Stimulated activated naive CD8-positive, alpha-beta T cell treated with anti-CD3 and anti-CD28 coated beads, Interleukin-15, Interleukin-2, amounts not matched to agents 100 ng/mL and 50 ng/mL, for 24 hours (primary cell): Measurements from ENCODE around the gene ZNF365.
"Not testable (repeated sequence)": the region's sequence is repeated elsewhere in the genome, so short reads cannot be mapped to it uniquely, and the experiment has no call there.

ENCODE experiments used
- H3K27ac Mint-ChIP-seq: one replicate; pipeline ENCODE4 v1.8.0; 2021; ENCODE audit warnings: mild to moderate bottlenecking, mixed read lengths
- H3K27me3 Mint-ChIP-seq: one replicate; pipeline ENCODE4 v1.8.0; 2021; ENCODE audit warnings: mixed read lengths
- H3K36me3 Mint-ChIP-seq: one replicate; pipeline ENCODE4 v1.8.0; 2021; ENCODE audit warnings: low read depth, mixed read lengths
- H3K4me1 Mint-ChIP-seq: one replicate; pipeline ENCODE4 v1.8.0; 2021; ENCODE audit warnings: low read depth, mixed read lengths
- H3K4me3 Mint-ChIP-seq: one replicate; pipeline ENCODE4 v1.8.0; 2021; ENCODE audit warnings: mild to moderate bottlenecking, mixed read lengths
- H3K9me3 Mint-ChIP-seq: one replicate; pipeline ENCODE4 v1.8.0; 2021; ENCODE audit warnings: mixed read lengths

Gene ZNF365

DNA sequence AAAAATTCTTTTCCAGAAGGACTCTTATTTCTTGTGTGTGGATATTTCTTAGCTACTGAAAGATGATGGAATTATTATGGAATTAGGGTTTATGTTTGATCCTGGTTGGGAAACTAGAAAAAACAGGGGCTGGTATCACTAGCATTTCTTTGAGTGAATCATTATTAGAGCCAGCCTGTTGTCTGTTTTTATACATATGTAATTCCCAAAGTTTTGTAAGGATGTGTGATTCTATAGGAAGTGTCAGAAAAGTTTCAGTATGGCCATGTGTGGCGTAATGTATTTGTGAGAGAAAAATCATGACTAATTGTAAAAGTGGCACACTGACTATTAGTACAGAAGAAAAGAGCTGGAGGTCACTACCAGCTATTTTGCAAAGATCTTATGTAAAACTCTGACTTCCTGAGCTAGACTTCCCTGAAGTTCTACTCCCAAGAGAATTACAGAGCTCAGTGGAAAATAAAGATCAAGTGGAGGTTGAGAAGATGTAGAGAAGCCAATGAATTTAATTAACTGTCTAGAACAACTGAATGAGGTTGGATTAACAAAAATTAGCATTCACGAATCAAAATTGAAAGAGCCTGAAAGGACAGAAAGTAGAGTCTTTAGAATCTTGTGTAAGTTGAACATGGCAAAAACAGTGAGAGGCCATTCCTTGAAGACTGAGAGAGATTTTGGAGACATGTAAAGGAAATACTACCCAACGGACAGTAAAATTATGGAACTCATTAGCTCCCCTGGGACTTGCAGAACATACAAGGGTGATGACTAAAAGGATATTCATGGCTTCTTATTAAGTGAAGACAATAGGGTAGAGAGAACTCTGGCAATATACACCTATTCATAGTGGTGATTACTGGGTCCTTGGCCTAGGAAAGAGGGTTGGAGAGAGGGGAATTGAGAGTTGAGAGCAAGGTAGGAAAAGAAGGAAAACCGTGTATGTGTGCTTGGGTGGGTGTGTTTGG, 12.5 kb downstream of the ZNF365 start:
- Mint-ChIP-seq H3K27me3 (peaks cover 45% of the 10 kb centered on the region), H3K36me3 (peaks cover 4% of the 10 kb centered on the region), H3K27ac (no peak overlapping the region), H3K4me3 (no peak overlapping the region), H3K9me3 (peaks cover 9% of the 10 kb centered on the region), H3K4me1 (peaks cover 31% of the 10 kb centered on the region)

DNA sequence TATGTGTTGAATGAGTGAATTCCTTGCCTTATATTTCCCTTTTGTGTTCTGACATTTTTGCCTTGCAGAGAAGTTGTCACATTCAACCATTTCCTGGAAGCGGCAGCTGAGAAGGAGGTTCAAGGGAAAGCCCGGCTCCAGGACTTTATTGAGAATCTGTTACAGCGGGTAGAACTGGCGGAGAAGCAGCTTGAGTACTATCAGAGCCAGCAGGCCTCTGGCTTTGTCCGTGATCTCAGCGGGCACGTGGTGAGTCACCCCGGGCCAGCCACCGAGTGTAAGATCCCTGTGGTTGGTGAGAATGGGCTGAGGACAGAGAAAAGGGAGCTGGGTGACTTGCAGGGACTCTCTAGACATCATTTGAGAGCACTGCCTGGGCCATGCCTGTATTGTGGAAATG, 14.2 kb downstream of the ZNF365 start:
- Mint-ChIP-seq H3K4me3 (no peak overlapping the region), H3K36me3 (peaks cover under 1% of the 10 kb centered on the region), H3K9me3 (peaks cover 4% of the 10 kb centered on the region), H3K4me1 (peaks cover 24% of the 10 kb centered on the region), H3K27me3 (peaks cover 37% of the 10 kb centered on the region), H3K27ac (no peak overlapping the region)

DNA sequence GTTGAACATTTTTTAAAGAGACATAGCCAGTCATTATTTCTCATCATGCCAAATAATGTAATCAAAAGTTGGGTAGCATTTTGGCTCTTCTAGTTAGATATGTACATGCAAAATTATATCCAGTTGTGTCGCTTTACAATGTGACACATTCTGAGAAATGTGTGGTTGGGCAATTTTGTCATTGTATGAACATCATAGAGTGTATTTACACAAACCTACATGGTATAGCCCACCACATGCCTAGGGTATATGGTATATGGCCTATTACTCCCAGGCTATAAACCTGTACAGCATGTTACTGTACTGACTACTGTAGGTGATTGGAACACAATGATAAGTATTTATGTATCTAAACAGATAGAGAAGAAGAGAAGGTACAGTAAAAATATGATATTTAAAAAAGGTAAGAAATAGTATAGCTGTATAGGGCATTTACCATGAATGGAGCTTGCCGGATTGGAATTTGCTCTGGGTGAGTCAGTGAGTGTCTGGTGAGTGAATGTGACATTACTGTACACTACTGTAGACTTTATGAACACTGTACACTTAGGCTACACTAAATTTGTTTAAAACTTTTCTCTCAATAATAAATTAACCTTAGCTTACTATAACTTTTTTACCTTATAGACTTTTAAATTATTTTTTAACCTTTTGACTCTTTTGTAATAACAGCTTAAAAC, 16.5 kb downstream of the ZNF365 start:
- Mint-ChIP-seq H3K4me1 (peaks cover 7% of the 10 kb centered on the region), H3K27me3 (peaks cover 39% of the 10 kb centered on the region), H3K4me3 (no peak overlapping the region), H3K27ac (no peak overlapping the region), H3K9me3 (peaks cover 4% of the 10 kb centered on the region), H3K36me3 (no peaks in the 10 kb centered on the region)

DNA sequence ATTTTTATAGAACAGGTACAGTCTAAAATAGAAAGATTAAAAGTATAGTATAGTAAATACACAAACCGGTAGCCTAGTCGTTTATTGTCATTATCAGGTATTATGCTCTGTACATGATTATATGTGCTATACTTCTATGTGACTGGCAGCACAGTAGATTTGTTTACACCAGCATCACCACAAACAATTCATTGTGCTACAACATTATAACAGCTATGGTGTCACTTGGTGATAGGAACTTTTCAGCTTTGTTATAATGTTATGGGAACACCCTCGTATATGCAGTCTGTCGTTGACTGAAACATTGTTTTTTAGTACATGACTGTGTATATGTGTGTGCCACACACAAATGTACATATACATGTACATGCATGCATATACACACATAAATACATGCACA, 19.1 kb downstream of the ZNF365 start:
- no peaks in the 10 kb centered on the region for H3K9me3 Mint-ChIP-seq

DNA sequence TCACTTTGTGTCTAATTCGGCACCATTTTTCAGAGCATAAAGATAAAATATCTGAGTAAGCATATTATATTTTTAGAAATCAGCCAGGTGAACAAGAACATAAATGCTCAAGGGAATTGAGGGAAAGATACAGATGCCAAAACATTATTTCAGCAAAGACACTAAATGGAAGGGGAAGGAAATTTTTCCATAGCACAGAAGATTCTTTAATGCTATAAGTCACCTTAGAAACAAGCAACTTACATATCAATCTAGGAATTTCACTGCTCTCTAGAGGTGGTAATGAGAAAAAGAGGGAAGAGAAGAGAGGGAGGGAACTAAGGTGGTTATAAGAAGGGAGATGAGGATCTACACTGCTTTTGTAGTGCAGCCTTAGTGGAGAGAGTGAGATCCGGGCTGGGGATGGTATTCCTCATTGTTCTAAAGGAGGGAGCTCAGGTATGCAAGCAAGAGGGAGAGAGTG, 20.4 kb downstream of the ZNF365 start:
- no peaks in the 10 kb centered on the region for H3K9me3 Mint-ChIP-seq
- no peak overlapping the region for H3K27ac Mint-ChIP-seq
- H3K27me3 Mint-ChIP-seq = peaks cover 28% of the 10 kb centered on the region
- no peaks in the 10 kb centered on the region for H3K4me1 Mint-ChIP-seq
- no peak overlapping the region for H3K4me3 Mint-ChIP-seq
- no peaks in the 10 kb centered on the region for H3K36me3 Mint-ChIP-seq

More for the DNA sequence above, 19.1 kb downstream of the ZNF365 start:
- Mint-ChIP-seq H3K4me3 (no peak overlapping the region), H3K4me1 (no peaks in the 10 kb centered on the region), H3K36me3 (no peaks in the 10 kb centered on the region), H3K27me3 (peaks cover 30% of the 10 kb centered on the region), H3K27ac (no peak overlapping the region)

DNA sequence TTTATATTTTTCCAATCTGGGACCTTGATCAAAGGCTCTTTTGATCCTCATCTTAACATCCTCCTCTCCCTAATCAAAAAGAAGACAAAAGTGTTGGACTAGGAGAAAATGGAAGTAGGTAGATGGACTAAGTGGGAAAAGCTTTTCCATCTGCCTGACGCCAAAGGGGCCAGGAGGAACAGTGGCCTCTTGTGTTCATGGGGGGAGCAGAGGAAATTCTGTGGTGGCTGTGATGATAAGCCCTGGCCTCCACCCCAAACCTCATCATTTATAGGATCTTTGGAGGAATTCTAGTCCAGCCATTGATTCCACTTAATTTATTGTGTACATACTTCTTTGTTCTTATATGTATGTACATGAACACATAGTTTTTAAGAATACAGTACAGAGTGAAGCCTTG, 21.7 kb downstream of the ZNF365 start:
- H3K27ac Mint-ChIP-seq = no peak overlapping the region
- H3K36me3 Mint-ChIP-seq = no peaks in the 10 kb centered on the region
- H3K27me3 Mint-ChIP-seq = peaks cover 28% of the 10 kb centered on the region
- H3K4me1 Mint-ChIP-seq = no peaks in the 10 kb centered on the region
- no peaks in the 10 kb centered on the region for H3K9me3 Mint-ChIP-seq
- no peak overlapping the region for H3K4me3 Mint-ChIP-seq

- H3K4me1 Mint-ChIP-seq = no peaks in the 10 kb centered on the region
- H3K27ac Mint-ChIP-seq = no peak overlapping the region
- H3K9me3 Mint-ChIP-seq = no peaks in the 10 kb centered on the region
- no peak overlapping the region for H3K4me3 Mint-ChIP-seq
- no peaks in the 10 kb centered on the region for H3K36me3 Mint-ChIP-seq
- peaks cover 24% of the 10 kb centered on the region for H3K27me3 Mint-ChIP-seq
Measured at GRCh38 chr10:62396864-62397263, 22.7 kb downstream of the ZNF365 start.

DNA sequence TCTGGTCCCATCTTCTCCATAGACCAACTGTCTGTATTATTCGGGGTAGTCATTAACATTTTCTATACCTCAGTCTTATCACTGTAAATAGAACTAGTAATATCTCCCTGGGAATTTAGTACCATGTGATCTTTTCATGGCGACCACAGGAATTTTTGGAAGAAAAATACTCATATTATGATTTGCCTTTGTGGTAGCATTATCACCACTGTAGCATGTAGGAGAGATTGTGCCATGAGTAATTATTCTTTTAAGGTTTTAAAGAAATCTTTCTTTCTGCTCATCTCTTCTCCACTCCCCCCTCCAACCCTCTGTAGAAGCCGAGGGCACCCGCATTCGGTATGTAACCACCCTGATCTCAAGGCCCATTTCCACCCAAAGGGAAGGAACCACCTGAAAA, 25.0 kb downstream of the ZNF365 start:
- H3K4me1 Mint-ChIP-seq = no peaks in the 10 kb centered on the region
- H3K9me3 Mint-ChIP-seq = no peaks in the 10 kb centered on the region
- H3K4me3 Mint-ChIP-seq = no peak overlapping the region
- H3K27ac Mint-ChIP-seq = no peak overlapping the region
- peaks cover 35% of the 10 kb centered on the region for H3K27me3 Mint-ChIP-seq
- no peaks in the 10 kb centered on the region for H3K36me3 Mint-ChIP-seq

DNA sequence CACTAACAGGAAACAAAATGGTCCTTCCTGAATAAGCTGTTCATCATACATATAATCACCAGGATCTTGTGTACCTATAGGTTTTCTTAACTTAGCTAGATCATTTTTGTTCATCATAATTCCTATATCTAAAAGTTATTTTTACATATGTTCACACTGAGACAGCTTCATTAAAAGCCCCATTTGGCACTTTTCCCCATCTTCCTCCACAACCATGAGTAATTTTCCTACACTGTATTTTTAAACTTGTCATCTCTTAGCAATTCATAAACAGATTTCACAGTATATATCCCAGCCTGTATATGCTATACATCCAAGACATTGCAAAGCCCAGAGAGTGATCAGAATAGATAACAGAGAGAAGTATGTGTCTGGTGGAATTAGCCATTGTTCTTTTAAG, 28.3 kb downstream of the ZNF365 start:
- Mint-ChIP-seq H3K9me3 (peaks cover 4% of the 10 kb centered on the region), H3K27me3 (peaks cover 26% of the 10 kb centered on the region), H3K4me3 (no peak overlapping the region), H3K36me3 (no peaks in the 10 kb centered on the region), H3K27ac (no peak overlapping the region), H3K4me1 (no peaks in the 10 kb centered on the region)

DNA sequence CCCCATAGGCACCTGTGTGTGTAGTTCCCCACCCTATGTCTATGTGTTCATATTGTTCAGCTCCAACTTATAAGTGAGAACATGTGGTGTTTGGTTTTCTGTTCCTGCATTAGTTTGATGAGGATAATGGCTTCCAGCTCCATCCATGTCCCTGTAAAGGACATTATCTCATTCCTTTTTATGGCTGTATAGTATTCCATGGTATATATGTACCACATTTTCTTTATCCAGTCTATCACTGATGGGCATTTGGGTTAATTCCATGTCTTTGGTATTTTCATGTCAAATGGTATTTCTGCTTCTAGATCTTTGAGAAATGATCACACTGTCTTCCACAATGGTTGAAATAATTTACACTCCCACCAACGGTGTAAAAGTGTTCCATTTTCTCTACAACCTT, 36.4 kb downstream of the ZNF365 start:
- not testable (repeated sequence) for H3K36me3 Mint-ChIP-seq, H3K4me1 Mint-ChIP-seq, H3K4me3 Mint-ChIP-seq, H3K27ac Mint-ChIP-seq
- Mint-ChIP-seq H3K9me3 (peaks cover 29% of the 10 kb centered on the region), H3K27me3 (peaks cover 53% of the 10 kb centered on the region)

- H3K36me3 Mint-ChIP-seq, H3K27ac Mint-ChIP-seq, H3K4me1 Mint-ChIP-seq, H3K4me3 Mint-ChIP-seq: not testable (repeated sequence)
- H3K9me3 Mint-ChIP-seq = peaks cover 29% of the 10 kb centered on the region
- peaks cover 57% of the 10 kb centered on the region for H3K27me3 Mint-ChIP-seq
Measured at GRCh38 chr10:62410934-62411333, 36.8 kb downstream of the ZNF365 start.

- Mint-ChIP-seq H3K4me3 (no peak overlapping the region), H3K36me3 (no peaks in the 10 kb centered on the region), H3K9me3 (peaks cover 22% of the 10 kb centered on the region), H3K27me3 (peaks cover 64% of the 10 kb centered on the region), H3K27ac (no peak overlapping the region), H3K4me1 (no peaks in the 10 kb centered on the region)
Measured at GRCh38 chr10:62413048-62413447, 38.9 kb downstream of the ZNF365 start.

DNA sequence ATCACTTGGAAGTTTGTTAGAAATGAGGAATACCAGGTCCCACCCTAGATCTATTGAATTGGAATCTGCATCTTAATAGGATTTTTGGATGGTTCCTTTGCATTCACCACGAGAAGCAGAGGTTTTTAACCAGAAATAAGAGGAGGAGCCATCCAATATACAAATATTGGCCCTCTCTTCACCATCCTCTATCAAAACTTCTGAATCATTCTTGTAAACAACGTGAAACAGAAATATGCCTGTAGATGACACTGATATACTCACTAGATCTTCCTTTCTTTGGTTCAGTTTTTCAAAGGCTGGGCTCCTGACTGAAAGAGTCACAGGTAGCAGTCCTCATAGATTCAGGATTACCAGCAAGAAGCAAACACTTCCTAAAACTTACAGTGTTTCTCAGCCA, 39.5 kb downstream of the ZNF365 start:
- Mint-ChIP-seq H3K4me1 (no peaks in the 10 kb centered on the region), H3K4me3 (no peak overlapping the region), H3K27me3 (peaks cover 60% of the 10 kb centered on the region), H3K9me3 (peaks cover 16% of the 10 kb centered on the region), H3K27ac (no peak overlapping the region), H3K36me3 (no peaks in the 10 kb centered on the region)

DNA sequence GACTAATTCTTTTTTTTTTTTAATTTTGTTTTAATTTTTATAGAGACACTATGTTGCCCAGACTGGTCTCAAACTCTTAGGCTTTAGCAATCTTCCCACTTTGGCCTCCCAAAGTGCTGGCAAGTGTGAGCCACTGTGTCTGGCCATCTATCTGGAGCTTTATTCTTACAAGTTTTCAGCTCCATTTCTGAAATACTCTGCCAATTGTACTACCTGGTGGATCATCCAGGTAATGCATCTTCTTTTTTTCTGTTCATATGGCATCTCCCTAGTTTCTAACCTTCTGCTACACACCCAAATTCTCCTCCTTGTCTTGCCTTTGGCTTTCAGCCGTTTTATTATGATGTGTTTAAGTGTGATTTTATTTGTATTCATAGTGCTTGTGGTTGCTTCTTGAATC, 40.2 kb downstream of the ZNF365 start:
- Mint-ChIP-seq H3K9me3 (peaks cover 13% of the 10 kb centered on the region), H3K4me1 (no peaks in the 10 kb centered on the region), H3K27me3 (peaks cover 62% of the 10 kb centered on the region), H3K4me3 (no peak overlapping the region), H3K36me3 (no peaks in the 10 kb centered on the region), H3K27ac (no peak overlapping the region)

DNA sequence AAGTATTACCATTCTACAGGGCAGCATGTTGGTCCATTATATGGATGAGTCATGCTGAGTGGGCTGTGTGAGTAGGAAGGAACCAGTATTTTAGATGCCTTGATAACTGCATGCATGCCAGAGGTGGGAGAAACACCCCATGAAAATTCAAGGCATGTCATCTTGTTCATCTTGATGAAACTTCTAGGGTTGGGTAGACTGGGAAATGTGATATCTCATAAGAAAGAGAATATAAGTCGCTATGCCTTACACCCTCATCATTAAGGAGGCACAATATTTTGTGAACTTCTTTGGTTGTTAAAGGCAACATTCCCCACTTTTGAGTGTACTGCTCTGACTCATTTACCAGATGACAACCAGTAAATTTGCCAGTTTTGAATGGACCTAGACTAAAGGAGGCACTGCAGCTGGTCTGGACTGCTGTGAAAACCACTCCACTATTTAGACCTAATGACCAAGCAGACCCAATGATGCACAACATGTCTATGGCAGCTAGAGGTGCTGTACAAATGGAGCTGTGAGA, 48.0 kb downstream of the ZNF365 start:
- Mint-ChIP-seq H3K4me3 (no peak overlapping the region), H3K27me3 (peaks cover 14% of the 10 kb centered on the region), H3K36me3 (no peaks in the 10 kb centered on the region), H3K9me3 (no peaks in the 10 kb centered on the region), H3K4me1 (peaks cover 31% of the 10 kb centered on the region), H3K27ac (no peak overlapping the region)
